Hepatocyte (in vitro differentiated cells): Measurements from ENCODE around the gene DDX39A. TPM values are rescaled to one million over a fixed set of nuclear protein-coding genes. Genes with fewer than 3 reads are reported as not detected.
A peak's percentile ranks its signal among the peaks of the same experiment; 100 is the strongest.

Experiments used
- DNase-seq: peaks from one replicate; pipeline ENCODE4 v3.0.0-alpha.2; 2016; ENCODE audit warnings: low spot score
- H2AFZ ChIP-seq: fragments of 200-600 bp; sonication (generic); 2 replicates; pipeline ENCODE4 v1.6.0; 2016; ENCODE audit warnings: antibody characterized with exemption, mild to moderate bottlenecking
- H3K27ac ChIP-seq: fragments of 200-600 bp; sonication (generic); 2 replicates; pipeline ENCODE4 v1.5.1; 2016; ENCODE audit warnings: mild to moderate bottlenecking
- H3K27me3 ChIP-seq: fragments of 200-600 bp; sonication (generic); 2 replicates; pipeline ENCODE4 v1.6.1; 2016
- H3K36me3 ChIP-seq: fragments of 200-600 bp; sonication (generic); replicated peaks from 2 replicates; pipeline ENCODE4 v1.5.1; 2016; ENCODE audit warnings: low read depth; ENCODE audit not compliant: insufficient read depth
- H3K4me1 ChIP-seq: fragments of 200-600 bp; sonication (generic); 2 replicates; pipeline ENCODE4 v1.5.1; 2016; ENCODE audit warnings: mild to moderate bottlenecking, moderate library complexity; ENCODE audit not compliant: insufficient read depth
- H3K4me2 ChIP-seq: fragments of 200-600 bp; sonication (generic); 2 replicates; pipeline ENCODE4 v1.6.0; 2016
- H3K4me3 ChIP-seq: fragments of 200-600 bp; sonication (generic); 2 replicates; pipeline ENCODE4 v1.5.1; 2016; ENCODE audit warnings: mild to moderate bottlenecking
- H3K79me2 ChIP-seq: fragments of 200-600 bp; sonication (generic); 2 replicates; pipeline ENCODE4 v1.6.0; 2017; ENCODE audit warnings: mild to moderate bottlenecking
- H3K9me2 ChIP-seq: fragments of 200-600 bp; sonication (generic); replicated peaks from 2 replicates; pipeline ENCODE4 v1.6.0; 2017; ENCODE audit warnings: mild to moderate bottlenecking; ENCODE audit not compliant: insufficient read depth
- H3K9me3 ChIP-seq: fragments of 200-600 bp; sonication (generic); 2 replicates; pipeline ENCODE4 v1.5.1; 2016; ENCODE audit warnings: low read depth, mild to moderate bottlenecking
- H4K20me1 ChIP-seq: fragments of 200-600 bp; sonication (generic); 2 replicates; pipeline ENCODE4 v1.6.0; 2016; ENCODE audit warnings: mild to moderate bottlenecking; ENCODE audit not compliant: insufficient read depth, poor library complexity, severe bottlenecking
- EZH2 ChIP-seq: fragments of 200-600 bp; sonication (generic); IDR thresholded peaks from 2 replicates; pipeline ENCODE4 v1.6.1; 2016; ENCODE audit warnings: antibody characterized with exemption, mild to moderate bottlenecking, borderline replicate concordance
- EZH2phosphoT487 ChIP-seq: fragments of 200-600 bp; sonication (generic); IDR thresholded peaks from one replicate; pipeline ENCODE4 v1.6.1; 2018; ENCODE audit warnings: antibody characterized with exemption, mild to moderate bottlenecking, low read depth, moderate library complexity; ENCODE audit not compliant: unreplicated experiment, severe bottlenecking
- WGBS: methylation state at CpG from one replicate; pipeline ENCODE4 v1.1.6; 2016; ENCODE audit warnings: low lambda C conversion rate; ENCODE audit errors: missing lambda C conversion rate; 5-methylcytosine and 5-hydroxymethylcytosine counted together
- polyA plus RNA-seq: library from polyadenylated mRNA; unstranded; fragments of >200 nt; fragmentation: Nextera tagmentation; extraction: Ambion mirVana; gene quantifications from 2 replicates; pipeline ENCODE4 v1.2.1, GENCODE V29; 2016
- total RNA-seq: library from RNA; depleted of rRNA; stranded (reverse); fragments of >200 nt; gene quantifications from 2 replicates; pipeline ENCODE4 v1.2.3, GENCODE V29; 2014
- TF ChIP-seq, protein P1 (sequence below): fragments of 200-600 bp; sonication (generic); IDR thresholded peaks from 2 replicates; pipeline ENCODE4 v1.5.1; 2016; ENCODE audit warnings: antibody characterized with exemption, mild to moderate bottlenecking; ENCODE audit not compliant: poor library complexity

The DDX39A gene
- total and polyA plus RNA-seq, 2 experiments from 2014 or later, result 79.2 to 106 TPM

DNA sequence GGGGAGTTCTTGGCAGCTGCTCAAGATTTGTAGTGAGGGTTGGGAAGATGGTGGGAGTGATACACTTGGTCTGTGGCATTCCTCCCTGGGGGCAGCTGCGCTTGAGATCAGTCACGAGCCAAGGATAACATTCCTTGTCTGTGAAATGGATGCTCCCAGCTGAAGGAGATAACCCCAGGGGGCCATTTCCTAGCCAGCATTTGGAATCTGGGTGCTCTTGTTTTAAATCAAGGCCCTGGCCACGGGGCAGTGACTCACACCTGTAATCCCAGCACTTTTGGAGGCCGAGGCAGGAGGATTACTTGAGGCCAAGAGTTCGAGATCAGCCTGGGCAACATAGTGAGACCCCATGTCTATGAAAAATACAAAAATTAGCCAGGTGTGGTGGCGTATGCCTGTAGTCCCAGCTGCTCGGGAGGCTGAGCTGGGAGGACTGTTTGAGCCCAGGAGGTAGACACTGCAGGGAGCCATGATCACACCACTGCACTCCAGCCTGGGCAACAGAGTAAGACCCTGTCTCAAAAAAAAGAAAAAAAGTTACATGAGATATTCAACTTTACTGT is 18.5 kb upstream of the DDX39A start:
- DNase-seq, result no peak
- Histone ChIP-seq H3K9me2 (no peaks in the 10 kb centered on the region), H3K4me3 (no peak overlapping the region), H3K36me3 (no peaks in the 10 kb centered on the region), H3K79me2 (peaks cover 61% of the 10 kb centered on the region), H3K27ac (no peak overlapping the region), H3K4me1 (peaks cover 14% of the 10 kb centered on the region), H3K9me3 (no peaks in the 10 kb centered on the region), H2AFZ (no peak overlapping the region), H4K20me1 (no peaks in the 10 kb centered on the region), H3K4me2 (no peak overlapping the region), H3K27me3 (no peaks in the 10 kb centered on the region)
- WGBS, result 90% methylated on average over 7 of the region's 7 CpGs
- TF ChIP-seq EZH2phosphoT487 (no peak), EZH2 (no peak)
- TF ChIP-seq, protein P1, sequence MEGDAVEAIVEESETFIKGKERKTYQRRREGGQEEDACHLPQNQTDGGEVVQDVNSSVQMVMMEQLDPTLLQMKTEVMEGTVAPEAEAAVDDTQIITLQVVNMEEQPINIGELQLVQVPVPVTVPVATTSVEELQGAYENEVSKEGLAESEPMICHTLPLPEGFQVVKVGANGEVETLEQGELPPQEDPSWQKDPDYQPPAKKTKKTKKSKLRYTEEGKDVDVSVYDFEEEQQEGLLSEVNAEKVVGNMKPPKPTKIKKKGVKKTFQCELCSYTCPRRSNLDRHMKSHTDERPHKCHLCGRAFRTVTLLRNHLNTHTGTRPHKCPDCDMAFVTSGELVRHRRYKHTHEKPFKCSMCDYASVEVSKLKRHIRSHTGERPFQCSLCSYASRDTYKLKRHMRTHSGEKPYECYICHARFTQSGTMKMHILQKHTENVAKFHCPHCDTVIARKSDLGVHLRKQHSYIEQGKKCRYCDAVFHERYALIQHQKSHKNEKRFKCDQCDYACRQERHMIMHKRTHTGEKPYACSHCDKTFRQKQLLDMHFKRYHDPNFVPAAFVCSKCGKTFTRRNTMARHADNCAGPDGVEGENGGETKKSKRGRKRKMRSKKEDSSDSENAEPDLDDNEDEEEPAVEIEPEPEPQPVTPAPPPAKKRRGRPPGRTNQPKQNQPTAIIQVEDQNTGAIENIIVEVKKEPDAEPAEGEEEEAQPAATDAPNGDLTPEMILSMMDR, result no peak

DNA sequence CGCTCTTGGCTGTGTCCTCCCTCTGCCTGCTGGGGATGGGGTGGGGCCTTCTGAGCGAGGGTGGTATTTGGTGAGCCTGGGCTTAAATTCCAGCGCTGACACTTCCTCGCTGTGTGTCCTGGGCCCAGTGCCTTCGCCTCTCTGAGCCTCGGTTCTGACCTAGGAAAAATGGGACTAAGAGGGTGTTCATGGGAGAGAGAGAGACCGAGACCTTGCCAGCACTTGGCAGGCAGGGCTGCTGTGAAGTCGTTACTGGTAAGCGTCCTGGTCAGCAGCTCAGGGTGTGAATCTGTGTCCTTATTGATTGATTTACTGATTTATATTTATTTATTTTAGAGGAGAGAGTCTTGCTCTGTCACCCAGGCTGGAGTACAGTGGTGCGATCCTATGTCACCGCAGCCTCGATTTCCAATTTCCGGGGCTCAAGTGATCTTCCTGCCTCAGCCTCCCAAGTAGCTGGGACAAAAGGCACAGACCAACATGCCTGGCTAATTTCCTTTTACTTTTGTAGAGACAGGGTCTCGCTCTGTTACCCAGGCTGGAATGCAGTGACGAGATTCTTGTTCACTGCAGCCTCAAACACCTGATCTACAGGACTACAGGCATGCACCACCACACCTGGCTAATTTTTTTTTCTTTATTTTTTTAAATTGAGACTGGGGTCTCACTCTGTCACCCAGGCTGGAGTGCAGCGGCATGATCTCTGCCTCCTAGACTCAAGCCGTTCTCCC is 16.3 kb upstream of the DDX39A start:
- peaks cover 64% of the 10 kb centered on the region for H3K79me2 ChIP-seq
- no peaks in the 10 kb centered on the region for H3K36me3 ChIP-seq
- H3K9me2 ChIP-seq, result no peaks in the 10 kb centered on the region
- no peak overlapping the region for H2AFZ ChIP-seq
- H4K20me1 ChIP-seq, result no peaks in the 10 kb centered on the region
- H3K27ac ChIP-seq, result peak overlapping the region; percentile 54
- DNase-seq, result no peak
- WGBS, result 86% methylated on average over 17 of the region's 17 CpGs
- H3K4me3 ChIP-seq, result no peak overlapping the region
- peaks cover 14% of the 10 kb centered on the region for H3K4me1 ChIP-seq
- no peaks in the 10 kb centered on the region for H3K27me3 ChIP-seq
- no peak for TF ChIP-seq EZH2phosphoT487
- no peak for TF ChIP-seq EZH2
- TF ChIP-seq, protein P1, result no peak
- H3K9me3 ChIP-seq, result no peaks in the 10 kb centered on the region
- H3K4me2 ChIP-seq, result no peak overlapping the region

DNA sequence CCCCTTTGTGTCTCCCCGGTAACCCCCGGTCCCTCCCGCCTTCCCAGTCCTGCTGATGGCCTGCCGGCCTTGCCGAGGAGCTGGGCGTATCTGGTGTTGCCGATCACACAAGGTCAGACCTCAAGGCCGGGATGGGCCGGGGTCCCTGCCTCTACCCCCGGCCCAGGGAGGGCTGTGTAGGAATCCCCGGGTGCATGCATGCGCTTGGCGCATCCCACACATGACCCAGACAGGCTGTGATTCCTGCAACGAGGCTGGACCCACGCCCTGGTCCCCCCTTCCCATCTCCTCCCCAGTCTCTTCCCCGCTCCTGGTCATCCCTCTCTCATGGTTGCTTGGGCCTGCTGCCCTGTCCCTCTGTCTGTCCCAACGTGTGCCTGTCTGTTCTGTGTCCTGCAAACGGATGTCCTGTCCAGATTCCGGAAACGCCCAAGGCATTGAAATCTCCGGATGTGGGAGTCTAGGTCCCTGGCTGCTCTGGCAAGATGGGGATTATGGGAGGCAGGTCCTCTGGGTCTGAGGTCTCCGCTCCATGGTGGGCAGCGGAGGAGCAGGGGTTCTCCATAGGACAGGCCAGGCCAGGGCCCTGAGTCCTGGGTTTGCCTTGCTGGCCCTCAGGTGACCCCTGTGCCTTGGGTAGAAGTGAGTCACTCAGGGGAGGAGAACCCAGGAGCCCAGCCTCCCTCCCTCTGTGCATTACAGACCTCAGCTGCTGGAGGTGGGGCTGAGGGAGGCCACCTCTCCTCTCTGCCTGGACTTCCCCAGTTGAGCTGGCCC is 15.6 kb upstream of the DDX39A start:
- no peak for TF ChIP-seq EZH2phosphoT487
- TF ChIP-seq, protein P1, result no peak
- no peak for TF ChIP-seq EZH2
- Histone ChIP-seq H3K27me3 (no peaks in the 10 kb centered on the region), H3K79me2 (peaks cover 57% of the 10 kb centered on the region), H2AFZ (no peak overlapping the region), H3K36me3 (no peaks in the 10 kb centered on the region), H3K9me3 (no peaks in the 10 kb centered on the region), H3K9me2 (no peaks in the 10 kb centered on the region), H4K20me1 (no peaks in the 10 kb centered on the region), H3K27ac (peak overlapping the region; percentile 43), H3K4me2 (peak overlapping the region; percentile 96), H3K4me3 (no peak overlapping the region), H3K4me1 (peaks cover 14% of the 10 kb centered on the region)
- 81% methylated on average over 23 of the region's 23 CpGs for WGBS
- peak; percentile 86 for DNase-seq
